GM23338 (cell line): ENCODE results near the gene RNF112. TPM values are rescaled to one million over a fixed set of nuclear protein-coding genes. Genes with fewer than 3 reads are reported as not detected.

Experiments used
- ATAC-seq: fragments of 200-7000 bp; cut with Tn5 transposase; 3 replicates; pipeline ENCODE4 v1.9.1; 2020
- DNase-seq: peaks from one replicate; pipeline ENCODE4 v3.0.0-alpha.2; 2015; ENCODE audit warnings: low spot score
- H2AFZ ChIP-seq: fragments of 200-600 bp; sonication (generic); 2 replicates; pipeline ENCODE4 v1.8.0; 2016; ENCODE audit warnings: antibody characterized with exemption, mild to moderate bottlenecking, moderate library complexity
- H3F3A ChIP-seq: fragments of 200-600 bp; sonication (generic); replicated peaks from 2 replicates; pipeline ENCODE4 v1.8.0; 2017; ENCODE audit warnings: antibody characterized with exemption, mixed run types, low read depth
- H3K27ac ChIP-seq: fragments of 200-600 bp; sonication (generic); 2 replicates; pipeline ENCODE4 v1.6.1; 2016; ENCODE audit warnings: low read depth
- H3K27me3 ChIP-seq: fragments of 200-600 bp; sonication (generic); 2 replicates; pipeline ENCODE4 v1.8.0; 2016; ENCODE audit warnings: mild to moderate bottlenecking, mixed run types, moderate library complexity; ENCODE audit not compliant: insufficient read depth
- H3K36me3 ChIP-seq: fragments of 200-600 bp; sonication (generic); 2 replicates; pipeline ENCODE4 v1.8.0; 2016; ENCODE audit warnings: mild to moderate bottlenecking; ENCODE audit not compliant: insufficient read depth
- H3K4me1 ChIP-seq: fragments of 200-600 bp; sonication (generic); 2 replicates; pipeline ENCODE4 v1.8.0; 2016; ENCODE audit warnings: mild to moderate bottlenecking, moderate library complexity; ENCODE audit not compliant: insufficient read depth
- H3K4me2 ChIP-seq: fragments of 200-600 bp; sonication (generic); 2 replicates; pipeline ENCODE4 v1.7.1; 2017; ENCODE audit warnings: mixed run types
- H3K4me3 ChIP-seq: fragments of 200-600 bp; sonication (generic); 2 replicates; pipeline ENCODE4 v1.6.1; 2016; ENCODE audit warnings: mixed run types
- H3K79me2 ChIP-seq: fragments of 200-600 bp; sonication (generic); replicated peaks from 2 replicates; pipeline ENCODE4 v1.8.0; 2017; ENCODE audit warnings: mild to moderate bottlenecking; ENCODE audit not compliant: insufficient read depth
- H3K9me2 ChIP-seq: fragments of 200-600 bp; sonication (generic); 2 replicates; pipeline ENCODE4 v1.8.0; 2017; ENCODE audit not compliant: insufficient read depth
- H4K20me1 ChIP-seq: fragments of 200-600 bp; sonication (generic); replicated peaks from 2 replicates; pipeline ENCODE4 v1.8.0; 2017; ENCODE audit warnings: mild to moderate bottlenecking; ENCODE audit not compliant: insufficient read depth
- H3K27ac Mint-ChIP-seq: 2 replicates; pipeline ENCODE4 v1.8.0; 2020; ENCODE audit warnings: inconsistent platforms, mild to moderate bottlenecking, moderate library complexity, mixed read lengths
- H3K27me3 Mint-ChIP-seq: 3 replicates; pipeline ENCODE4 v1.8.0; 2022; ENCODE audit warnings: low read depth, mild to moderate bottlenecking, moderate library complexity, mixed read lengths, inconsistent platforms; ENCODE audit not compliant: insufficient read depth, poor library complexity
- H3K36me3 Mint-ChIP-seq: 3 replicates; pipeline ENCODE4 v1.8.0; 2021; ENCODE audit warnings: low read depth, mild to moderate bottlenecking, inconsistent platforms, moderate library complexity, mixed read lengths
- H3K4me1 Mint-ChIP-seq: 3 replicates; pipeline ENCODE4 v1.8.0; 2020; ENCODE audit warnings: mild to moderate bottlenecking, inconsistent platforms, mixed read lengths
- H3K4me3 Mint-ChIP-seq: 3 replicates; pipeline ENCODE4 v1.8.0; 2021; ENCODE audit warnings: moderate library complexity, mild to moderate bottlenecking, inconsistent platforms, mixed read lengths
- H3K9me3 Mint-ChIP-seq: 3 replicates; pipeline ENCODE4 v1.8.0; 2020; ENCODE audit warnings: moderate library complexity, mild to moderate bottlenecking, inconsistent platforms, mixed read lengths
- CTCF ChIP-seq, 2 experiments: fragments of 200-600 bp in 1 of 2; sonication (generic) in 1 of 2; conservative IDR thresholded peaks; 2 replicates each; pipeline versions ENCODE4 v1.5.1 to v1.6.1; 2016 to 2017; ENCODE audit warnings: antibody characterized with exemption in 2 of 2, low read depth in 2 of 2, mild to moderate bottlenecking in 2 of 2, moderate library complexity in 1 of 2
- ETS1 ChIP-seq: IDR thresholded peaks from 2 replicates; pipeline ENCODE4 v1.6.1; 2016; ENCODE audit warnings: antibody characterized with exemption
- JUNB ChIP-seq: IDR thresholded peaks from one replicate; pipeline ENCODE4 v1.6.1; 2016; ENCODE audit warnings: antibody characterized with exemption; ENCODE audit not compliant: unreplicated experiment
- NANOG ChIP-seq: IDR thresholded peaks from 2 replicates; pipeline ENCODE4 v1.6.1; 2016; ENCODE audit warnings: antibody characterized with exemption, borderline replicate concordance
- POLR2AphosphoS5 ChIP-seq: IDR thresholded peaks from 2 replicates; pipeline ENCODE4 v1.6.1; 2016; ENCODE audit warnings: antibody characterized with exemption, low read depth
- STAT1 ChIP-seq: IDR thresholded peaks from one replicate; pipeline ENCODE4 v1.6.1; 2016; ENCODE audit warnings: antibody characterized with exemption; ENCODE audit not compliant: unreplicated experiment
- ZNF114 ChIP-seq: fragments of 250-450 bp; sonication (Bioruptor Pico); IDR thresholded peaks from 2 replicates; pipeline ENCODE4 v1.5.0; 2020; ENCODE audit warnings: mild to moderate bottlenecking, moderate library complexity
- polyA plus RNA-seq: library from polyadenylated mRNA; unstranded; fragments of >200 nt; fragmentation: Nextera tagmentation; extraction: Ambion mirVana; gene quantifications from 2 replicates; pipeline ENCODE4 v1.2.1, GENCODE V29; 2016
- total RNA-seq: library from RNA; depleted of rRNA; stranded (reverse); fragments of >200 nt; shearing (Covaris generic); gene quantifications from 2 replicates; pipeline ENCODE4 v1.2.3, GENCODE V29; 2014
- TF ChIP-seq, protein P1 (sequence below): fragments of 250-450 bp; sonication (Bioruptor Pico); IDR thresholded peaks from 2 replicates; pipeline ENCODE4 v1.5.0; 2020; ENCODE audit warnings: mild to moderate bottlenecking, moderate library complexity
- TF ChIP-seq, protein P2 (sequence below): IDR thresholded peaks from one replicate; pipeline ENCODE4 v1.6.1; 2018; ENCODE audit warnings: antibody characterized with exemption; ENCODE audit not compliant: unreplicated experiment

RNF112 gene
- total and polyA plus RNA-seq, 2 experiments from 2014 or later: 0.42 to 4.1 TPM

- ATAC-seq (peak; percentile 10; the same call in 2 of the 3 replicates), DNase-seq (peak; percentile 25)
- no peaks in the 10 kb centered on the region for H3K9me3 Mint-ChIP-seq
- Histone ChIP-seq H3K4me2 (peak overlapping the region; percentile 73), H3K27ac (no peak overlapping the region), H3F3A (no peaks in the 10 kb centered on the region), H3K27me3 (no peaks in the 10 kb centered on the region), H3K36me3 (no peaks in the 10 kb centered on the region), H3K4me3 (no peak overlapping the region), H3K79me2 (no peaks in the 10 kb centered on the region), H3K9me2 (no peaks in the 10 kb centered on the region), H3K4me1 (peaks cover 15% of the 10 kb centered on the region), H4K20me1 (no peaks in the 10 kb centered on the region), H2AFZ (no peak overlapping the region)
- no peak for TF ChIP-seq NANOG
- no peak for TF ChIP-seq CTCF (conservative IDR thresholded peaks at IDR 0.05; ENCODE audit: low read depth in 2 of 2)
- no peak for TF ChIP-seq ETS1
- TF ChIP-seq, protein P1, sequence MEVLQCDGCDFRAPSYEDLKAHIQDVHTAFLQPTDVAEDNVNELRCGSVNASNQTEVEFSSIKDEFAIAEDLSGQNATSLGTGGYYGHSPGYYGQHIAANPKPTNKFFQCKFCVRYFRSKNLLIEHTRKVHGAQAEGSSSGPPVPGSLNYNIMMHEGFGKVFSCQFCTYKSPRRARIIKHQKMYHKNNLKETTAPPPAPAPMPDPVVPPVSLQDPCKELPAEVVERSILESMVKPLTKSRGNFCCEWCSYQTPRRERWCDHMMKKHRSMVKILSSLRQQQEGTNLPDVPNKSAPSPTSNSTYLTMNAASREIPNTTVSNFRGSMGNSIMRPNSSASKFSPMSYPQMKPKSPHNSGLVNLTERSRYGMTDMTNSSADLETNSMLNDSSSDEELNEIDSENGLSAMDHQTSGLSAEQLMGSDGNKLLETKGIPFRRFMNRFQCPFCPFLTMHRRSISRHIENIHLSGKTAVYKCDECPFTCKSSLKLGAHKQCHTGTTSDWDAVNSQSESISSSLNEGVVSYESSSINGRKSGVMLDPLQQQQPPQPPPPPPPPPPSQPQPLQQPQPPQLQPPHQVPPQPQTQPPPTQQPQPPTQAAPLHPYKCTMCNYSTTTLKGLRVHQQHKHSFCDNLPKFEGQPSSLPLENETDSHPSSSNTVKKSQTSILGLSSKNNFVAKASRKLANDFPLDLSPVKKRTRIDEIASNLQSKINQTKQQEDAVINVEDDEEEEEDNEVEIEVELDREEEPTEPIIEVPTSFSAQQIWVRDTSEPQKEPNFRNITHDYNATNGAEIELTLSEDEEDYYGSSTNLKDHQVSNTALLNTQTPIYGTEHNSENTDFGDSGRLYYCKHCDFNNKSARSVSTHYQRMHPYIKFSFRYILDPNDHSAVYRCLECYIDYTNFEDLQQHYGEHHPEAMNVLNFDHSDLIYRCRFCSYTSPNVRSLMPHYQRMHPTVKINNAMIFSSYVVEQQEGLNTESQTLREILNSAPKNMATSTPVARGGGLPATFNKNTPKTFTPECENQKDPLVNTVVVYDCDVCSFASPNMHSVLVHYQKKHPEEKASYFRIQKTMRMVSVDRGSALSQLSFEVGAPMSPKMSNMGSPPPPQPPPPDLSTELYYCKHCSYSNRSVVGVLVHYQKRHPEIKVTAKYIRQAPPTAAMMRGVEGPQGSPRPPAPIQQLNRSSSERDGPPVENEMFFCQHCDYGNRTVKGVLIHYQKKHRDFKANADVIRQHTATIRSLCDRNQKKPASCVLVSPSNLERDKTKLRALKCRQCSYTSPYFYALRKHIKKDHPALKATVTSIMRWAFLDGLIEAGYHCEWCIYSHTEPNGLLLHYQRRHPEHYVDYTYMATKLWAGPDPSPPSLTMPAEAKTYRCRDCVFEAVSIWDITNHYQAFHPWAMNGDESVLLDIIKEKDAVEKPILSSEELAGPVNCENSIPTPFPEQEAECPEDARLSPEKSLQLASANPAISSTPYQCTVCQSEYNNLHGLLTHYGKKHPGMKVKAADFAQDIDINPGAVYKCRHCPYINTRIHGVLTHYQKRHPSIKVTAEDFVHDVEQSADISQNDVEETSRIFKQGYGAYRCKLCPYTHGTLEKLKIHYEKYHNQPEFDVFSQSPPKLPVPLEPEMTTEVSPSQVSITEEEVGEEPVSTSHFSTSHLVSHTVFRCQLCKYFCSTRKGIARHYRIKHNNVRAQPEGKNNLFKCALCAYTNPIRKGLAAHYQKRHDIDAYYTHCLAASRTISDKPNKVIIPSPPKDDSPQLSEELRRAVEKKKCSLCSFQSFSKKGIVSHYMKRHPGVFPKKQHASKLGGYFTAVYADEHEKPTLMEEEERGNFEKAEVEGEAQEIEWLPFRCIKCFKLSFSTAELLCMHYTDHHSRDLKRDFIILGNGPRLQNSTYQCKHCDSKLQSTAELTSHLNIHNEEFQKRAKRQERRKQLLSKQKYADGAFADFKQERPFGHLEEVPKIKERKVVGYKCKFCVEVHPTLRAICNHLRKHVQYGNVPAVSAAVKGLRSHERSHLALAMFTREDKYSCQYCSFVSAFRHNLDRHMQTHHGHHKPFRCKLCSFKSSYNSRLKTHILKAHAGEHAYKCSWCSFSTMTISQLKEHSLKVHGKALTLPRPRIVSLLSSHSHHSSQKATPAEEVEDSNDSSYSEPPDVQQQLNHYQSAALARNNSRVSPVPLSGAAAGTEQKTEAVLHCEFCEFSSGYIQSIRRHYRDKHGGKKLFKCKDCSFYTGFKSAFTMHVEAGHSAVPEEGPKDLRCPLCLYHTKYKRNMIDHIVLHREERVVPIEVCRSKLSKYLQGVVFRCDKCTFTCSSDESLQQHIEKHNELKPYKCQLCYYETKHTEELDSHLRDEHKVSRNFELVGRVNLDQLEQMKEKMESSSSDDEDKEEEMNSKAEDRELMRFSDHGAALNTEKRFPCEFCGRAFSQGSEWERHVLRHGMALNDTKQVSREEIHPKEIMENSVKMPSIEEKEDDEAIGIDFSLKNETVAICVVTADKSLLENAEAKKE (CRISPR knock-in tag): no peak
- no peak for TF ChIP-seq POLR2AphosphoS5
- TF ChIP-seq, protein P2, sequence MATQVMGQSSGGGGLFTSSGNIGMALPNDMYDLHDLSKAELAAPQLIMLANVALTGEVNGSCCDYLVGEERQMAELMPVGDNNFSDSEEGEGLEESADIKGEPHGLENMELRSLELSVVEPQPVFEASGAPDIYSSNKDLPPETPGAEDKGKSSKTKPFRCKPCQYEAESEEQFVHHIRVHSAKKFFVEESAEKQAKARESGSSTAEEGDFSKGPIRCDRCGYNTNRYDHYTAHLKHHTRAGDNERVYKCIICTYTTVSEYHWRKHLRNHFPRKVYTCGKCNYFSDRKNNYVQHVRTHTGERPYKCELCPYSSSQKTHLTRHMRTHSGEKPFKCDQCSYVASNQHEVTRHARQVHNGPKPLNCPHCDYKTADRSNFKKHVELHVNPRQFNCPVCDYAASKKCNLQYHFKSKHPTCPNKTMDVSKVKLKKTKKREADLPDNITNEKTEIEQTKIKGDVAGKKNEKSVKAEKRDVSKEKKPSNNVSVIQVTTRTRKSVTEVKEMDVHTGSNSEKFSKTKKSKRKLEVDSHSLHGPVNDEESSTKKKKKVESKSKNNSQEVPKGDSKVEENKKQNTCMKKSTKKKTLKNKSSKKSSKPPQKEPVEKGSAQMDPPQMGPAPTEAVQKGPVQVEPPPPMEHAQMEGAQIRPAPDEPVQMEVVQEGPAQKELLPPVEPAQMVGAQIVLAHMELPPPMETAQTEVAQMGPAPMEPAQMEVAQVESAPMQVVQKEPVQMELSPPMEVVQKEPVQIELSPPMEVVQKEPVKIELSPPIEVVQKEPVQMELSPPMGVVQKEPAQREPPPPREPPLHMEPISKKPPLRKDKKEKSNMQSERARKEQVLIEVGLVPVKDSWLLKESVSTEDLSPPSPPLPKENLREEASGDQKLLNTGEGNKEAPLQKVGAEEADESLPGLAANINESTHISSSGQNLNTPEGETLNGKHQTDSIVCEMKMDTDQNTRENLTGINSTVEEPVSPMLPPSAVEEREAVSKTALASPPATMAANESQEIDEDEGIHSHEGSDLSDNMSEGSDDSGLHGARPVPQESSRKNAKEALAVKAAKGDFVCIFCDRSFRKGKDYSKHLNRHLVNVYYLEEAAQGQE: no peak
- no peak for TF ChIP-seq ZNF114 (CRISPR knock-in tag)
- TF ChIP-seq STAT1: no peak
- TF ChIP-seq JUNB: no peak
- H3K27ac Mint-ChIP-seq: no peak overlapping the region
- H3K36me3 Mint-ChIP-seq: no peaks in the 10 kb centered on the region; the same call in 2 of the 3 replicates
- H3K4me1 Mint-ChIP-seq: peaks cover 17% of the 10 kb centered on the region
- H3K27me3 Mint-ChIP-seq: peaks cover 13% of the 10 kb centered on the region
- no peak overlapping the region for H3K4me3 Mint-ChIP-seq
Measured at GRCh38 chr17:19411631-19412030, 599 bp downstream of the RNF112 start.
